Epithelial cell of proximal tubule (primary cell): ENCODE data around the gene ZNF200. TPM values are rescaled to one million over a fixed set of nuclear protein-coding genes. Genes with fewer than 3 reads are reported as not detected.
A peak's percentile ranks its signal among the peaks of the same experiment; 100 is the strongest.

ENCODE experiments used
- DNase-seq: peaks from one replicate; pipeline ENCODE4 v3.0.0-alpha.2; 2011; ENCODE audit warnings: low read depth
- H3K4me3 ChIP-seq: 2 replicates; pipeline ENCODE4 v1.5.1; 2011; ENCODE audit warnings: low read depth, mild to moderate bottlenecking, low read length
- CTCF ChIP-seq: conservative IDR thresholded peaks from 2 replicates; pipeline ENCODE4 v1.5.1; 2012; ENCODE audit warnings: low read depth, mild to moderate bottlenecking, low read length
- total RNA-seq: library from RNA; depleted of rRNA; stranded (reverse); fragments of >200 nt; gene quantifications from 2 replicates; pipeline ENCODE4 v1.2.3, GENCODE V29; 2015

ZNF200 gene
- total RNA-seq, 1 donor from 2014 or later, result 6.3 TPM

DNA sequence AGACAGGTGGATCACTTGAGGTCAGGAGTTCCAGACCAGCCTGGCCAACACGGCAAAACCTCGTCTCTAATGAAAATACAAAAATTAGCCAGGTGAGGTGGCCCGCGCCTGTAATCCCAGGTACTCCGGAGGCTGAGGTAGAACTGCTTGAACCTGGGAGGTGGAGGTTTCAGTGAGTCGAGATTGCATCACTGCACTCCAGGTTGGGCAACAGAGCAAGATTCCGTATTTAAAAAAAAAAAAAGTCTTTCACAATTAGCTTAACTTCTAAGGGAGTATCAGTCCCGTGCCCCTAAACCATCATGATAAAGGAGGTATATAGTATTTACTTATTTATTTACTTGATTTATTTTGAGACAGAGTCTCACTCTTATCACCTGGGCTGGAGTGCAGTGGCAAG is 24.9 kb upstream of the ZNF200 start:
- TF ChIP-seq CTCF, result no peak
- no peak overlapping the region for H3K4me3 ChIP-seq
- DNase-seq, result no peak

DNA sequence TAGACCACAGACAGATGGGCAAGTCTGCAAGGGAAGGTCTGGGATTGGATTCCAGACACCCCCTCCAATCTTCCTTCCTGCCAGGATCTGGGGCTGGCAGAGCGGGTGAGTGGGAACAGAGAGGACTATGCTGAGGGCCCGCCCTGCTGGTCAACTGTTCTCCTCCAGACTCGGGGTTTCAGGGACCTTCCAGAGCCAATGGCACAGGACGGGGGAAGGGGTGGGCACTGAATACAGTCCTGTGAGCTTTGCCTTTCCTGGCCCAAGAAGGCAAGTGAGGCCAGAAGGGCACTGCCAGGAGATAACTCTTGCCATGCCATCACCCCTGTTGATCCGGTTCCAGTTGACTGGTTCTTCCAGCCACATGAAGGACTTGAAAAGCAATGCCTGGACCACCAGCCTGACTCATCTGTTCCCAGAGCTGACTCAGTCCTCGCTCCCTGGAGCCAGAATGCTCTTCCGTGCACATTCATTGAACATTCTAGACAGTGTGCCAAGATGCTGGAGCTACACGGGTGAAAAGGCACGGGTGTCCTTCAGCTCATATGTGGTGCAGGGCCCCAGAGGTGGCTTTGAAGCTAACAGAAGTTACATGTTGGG is 22.0 kb upstream of the ZNF200 start:
- no peak for TF ChIP-seq CTCF
- peak; percentile 70 for DNase-seq
- H3K4me3 ChIP-seq, result no peak overlapping the region

GRCh38 chr16:3256146-3256865 is 21.3 kb upstream of the ZNF200 start, which contains the start of gene MEFV:
Gene MEFV, minus strand, starts transcription at chr16:3256633. Its CDS starts 46 bp downstream, at chr16:3256587.
- DNase-seq, result no peak
- H3K4me3 ChIP-seq, result no peak within 1 kb of the TSS
- TF ChIP-seq CTCF, result no peak

DNA sequence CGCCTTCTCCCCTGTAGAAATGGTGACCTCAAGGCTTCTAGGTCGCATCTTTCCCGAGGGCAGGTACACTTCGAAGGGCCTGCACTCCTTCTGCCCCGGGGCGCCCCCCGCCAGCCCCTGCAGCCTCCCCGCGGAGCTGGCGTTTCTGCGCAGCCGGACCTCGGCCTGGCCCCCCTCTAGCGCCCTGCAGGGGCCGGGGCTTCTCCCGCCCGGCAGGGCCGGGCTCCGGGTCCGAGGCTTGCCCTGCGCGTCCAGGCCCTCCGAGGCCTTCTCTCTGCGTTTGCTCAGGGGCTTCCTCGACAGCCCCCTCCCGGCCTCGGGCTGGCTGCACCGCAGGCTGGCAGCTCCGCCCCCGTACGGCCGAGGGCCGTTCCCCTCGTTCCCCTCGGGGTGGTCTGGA is 19.4 kb upstream of the ZNF200 start:
- no peak for TF ChIP-seq CTCF
- H3K4me3 ChIP-seq, result no peak overlapping the region
- no peak for DNase-seq

DNA sequence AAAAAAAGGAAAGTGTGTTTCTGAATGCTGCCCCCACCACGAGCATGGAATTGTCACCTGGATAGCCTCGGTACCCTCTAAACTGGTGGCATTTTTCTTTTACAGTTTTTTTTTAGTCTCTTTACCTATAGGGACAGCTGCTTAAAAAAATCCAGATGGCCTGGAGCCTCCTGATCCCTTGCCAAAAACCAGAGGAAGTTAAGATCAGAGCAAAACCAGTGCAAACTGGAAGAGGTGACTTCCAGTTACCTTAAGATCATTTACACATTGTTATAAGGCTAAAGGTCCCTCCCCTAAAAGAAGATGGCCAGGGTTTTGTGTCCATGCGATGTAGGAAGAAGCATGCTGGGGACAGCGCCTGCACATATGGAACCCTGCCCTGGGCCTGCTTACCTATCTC is 18.0 kb upstream of the ZNF200 start:
- H3K4me3 ChIP-seq, result no peak overlapping the region
- no peak for TF ChIP-seq CTCF
- no peak for DNase-seq

DNA sequence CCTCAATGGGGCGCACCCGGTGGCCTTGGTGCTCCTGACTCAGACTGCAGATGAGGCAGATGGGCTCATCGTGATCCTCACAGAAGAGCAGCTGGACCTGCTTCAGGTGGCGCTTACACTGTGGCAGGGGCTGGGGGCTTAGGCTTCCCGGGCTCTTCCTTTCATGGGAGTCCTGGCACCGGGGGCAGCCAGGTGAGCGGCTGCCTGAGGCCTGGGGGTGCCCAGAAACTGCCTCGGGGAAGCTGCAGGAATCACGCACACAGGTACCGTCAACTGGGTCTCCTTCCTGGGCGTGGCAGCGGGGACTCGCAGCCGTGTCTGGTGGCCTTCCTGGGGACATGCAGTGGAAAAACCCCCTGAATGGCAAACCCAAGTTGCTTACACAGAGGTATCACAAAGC is 14.5 kb upstream of the ZNF200 start:
- TF ChIP-seq CTCF, result no peak
- no peak for DNase-seq
- no peak overlapping the region for H3K4me3 ChIP-seq

- no peak for TF ChIP-seq CTCF
- no peak for DNase-seq
- no peak overlapping the region for H3K4me3 ChIP-seq
Observed at GRCh38 chr16:3249020-3249419, 14.1 kb upstream of the ZNF200 start.
